WTC11 (cell line): ENCODE measurements around the gene SND1.

Source experiments
- AR ChIP-seq: fragments of 250-450 bp; sonication (Bioruptor Pico); IDR thresholded peaks from 2 replicates; pipeline ENCODE4 v1.9.0; 2021; ENCODE audit warnings: mild to moderate bottlenecking
- ATF3 ChIP-seq: sonication (generic); formaldehyde crosslinking; conservative IDR thresholded peaks from 2 replicates; pipeline ENCODE4 v1.8.1; 2022; ENCODE audit warnings: mild to moderate bottlenecking, missing genetic modification reagents
- CREB1 ChIP-seq: sonication (generic); formaldehyde crosslinking; IDR thresholded peaks from 2 replicates; pipeline ENCODE4 v1.8.0; 2023; ENCODE audit warnings: mild to moderate bottlenecking, missing genetic modification reagents
- CTCF ChIP-seq: fragments of 200-600 bp; IDR thresholded peaks from 2 replicates; pipeline ENCODE4 v1.8.0; 2022; ENCODE audit warnings: antibody characterized with exemption
- E2F4 ChIP-seq: sonication (generic); formaldehyde crosslinking; IDR thresholded peaks from 2 replicates; pipeline ENCODE4 v1.8.1; 2022; ENCODE audit warnings: low read depth, mild to moderate bottlenecking, moderate library complexity, missing genetic modification reagents, borderline replicate concordance
- FOXK1 ChIP-seq: sonication (generic); formaldehyde crosslinking; IDR thresholded peaks from 2 replicates; pipeline ENCODE4 v1.8.0; 2022; ENCODE audit warnings: mild to moderate bottlenecking, moderate library complexity, missing genetic modification reagents
- MAX ChIP-seq: sonication (generic); formaldehyde crosslinking; IDR thresholded peaks from 2 replicates; pipeline ENCODE4 v1.8.0; 2022; ENCODE audit warnings: mild to moderate bottlenecking, missing genetic modification reagents
- PREB ChIP-seq: sonication (generic); formaldehyde crosslinking; IDR thresholded peaks from 2 replicates; pipeline ENCODE4 v1.8.1; 2022; ENCODE audit warnings: mild to moderate bottlenecking, missing genetic modification reagents, moderate library complexity, borderline replicate concordance
- SMAD3 ChIP-seq: sonication (generic); formaldehyde crosslinking; IDR thresholded peaks from 2 replicates; pipeline ENCODE4 v1.8.0; 2022; ENCODE audit warnings: missing genetic modification reagents, mild to moderate bottlenecking, borderline replicate concordance
- SP1 ChIP-seq: sonication (generic); formaldehyde crosslinking; conservative IDR thresholded peaks from 2 replicates; pipeline ENCODE4 v1.8.1; 2022; ENCODE audit warnings: missing genetic modification reagents
- ZNF138 ChIP-seq: sonication (generic); formaldehyde crosslinking; conservative IDR thresholded peaks from 2 replicates; pipeline ENCODE4 v1.8.1; 2022; ENCODE audit warnings: mild to moderate bottlenecking, moderate library complexity, missing genetic modification reagents

- TF ChIP-seq CTCF (no peak), ATF3 (CRISPR knock-in tag) (no peak), SP1 (CRISPR knock-in tag) (no peak), ZNF138 (CRISPR knock-in tag) (no peak), E2F4 (CRISPR knock-in tag) (no peak), MAX (CRISPR knock-in tag) (no peak), SMAD3 (no peak), FOXK1 (CRISPR knock-in tag) (no peak), PREB (CRISPR knock-in tag) (no peak), AR (CRISPR knock-in tag) (no peak), CREB1 (CRISPR knock-in tag) (no peak)
Observed at GRCh38 chr7:127877951-127878350, 226.0 kb downstream of the SND1 start.
